Activated CD4-positive, alpha-beta T cell treated with anti-CD3 and anti-CD28 coated beads, Interleukin-2, amount 50 U/mL, for 4 hours (primary cell): Measurements from ENCODE around the gene PTK7.
A peak's percentile ranks its signal among the peaks of the same experiment; 100 is the strongest.

ENCODE experiments used
- DNase-seq, 2 experiments: peaks; one replicate each; pipeline ENCODE4 v3.0.0-alpha.2; 2020

The PTK7 gene

GRCh38 chr6:43146709-43147688 is 70.9 kb downstream of the PTK7 start:
- DNase-seq, result no peak

DNA sequence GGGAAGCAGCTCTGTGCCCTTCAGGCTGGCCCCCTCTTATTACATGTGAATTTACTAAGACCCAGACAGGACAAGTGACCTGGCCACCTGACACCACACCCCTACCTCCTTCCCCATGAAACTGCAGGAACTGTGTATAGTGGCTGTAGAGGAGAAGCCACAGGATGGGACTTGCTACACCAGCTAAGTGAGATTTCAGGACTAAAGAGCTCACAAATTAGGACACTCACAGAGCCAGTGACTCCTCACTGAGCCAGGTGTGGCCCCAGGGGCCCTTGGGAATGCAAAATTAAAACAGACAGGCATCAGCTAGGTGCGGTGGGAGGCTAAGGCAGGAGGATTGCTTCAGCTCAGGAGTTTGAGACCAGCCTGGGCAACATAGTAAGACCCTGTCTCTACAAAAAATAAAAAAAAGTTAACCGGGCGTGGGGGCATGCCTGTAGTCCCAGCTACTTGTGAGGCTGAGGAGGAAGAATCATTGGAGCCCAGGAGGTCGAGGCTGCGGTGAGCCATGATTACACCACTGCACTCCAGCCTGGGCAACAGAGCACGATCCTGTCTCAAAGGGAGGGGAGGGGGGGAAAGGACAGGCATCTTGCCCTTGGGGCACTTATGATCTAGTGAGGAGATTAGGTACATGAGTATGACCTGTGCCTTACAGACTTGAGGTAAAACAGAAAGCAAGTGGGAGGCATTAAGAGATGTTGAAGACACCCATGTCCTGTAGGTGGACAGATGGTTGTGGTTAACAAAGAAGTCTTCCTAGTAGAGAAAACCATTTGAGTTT is 71.8 kb downstream of the PTK7 start:
- DNase-seq, result no peak

DNA sequence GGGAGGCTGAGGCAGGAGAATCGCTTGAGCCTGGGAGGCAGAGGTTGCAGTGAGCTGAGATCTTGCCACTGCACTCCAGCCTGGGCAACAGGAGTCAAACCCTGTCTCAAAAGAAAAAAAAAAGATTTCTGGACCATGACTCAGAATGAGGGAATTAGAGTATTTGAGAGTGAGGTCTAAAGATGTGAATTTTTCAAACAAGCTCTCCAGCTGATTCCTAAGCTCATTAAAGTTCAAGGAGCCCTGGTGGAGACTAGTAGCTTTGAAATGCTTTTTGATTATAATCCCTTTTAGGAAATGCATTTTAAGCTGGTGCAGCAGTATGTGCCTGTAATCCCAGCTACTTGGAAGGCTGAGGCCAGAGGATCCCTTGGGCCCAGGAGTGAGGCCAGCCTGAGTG is 73.2 kb downstream of the PTK7 start:
- no peak for DNase-seq

DNA sequence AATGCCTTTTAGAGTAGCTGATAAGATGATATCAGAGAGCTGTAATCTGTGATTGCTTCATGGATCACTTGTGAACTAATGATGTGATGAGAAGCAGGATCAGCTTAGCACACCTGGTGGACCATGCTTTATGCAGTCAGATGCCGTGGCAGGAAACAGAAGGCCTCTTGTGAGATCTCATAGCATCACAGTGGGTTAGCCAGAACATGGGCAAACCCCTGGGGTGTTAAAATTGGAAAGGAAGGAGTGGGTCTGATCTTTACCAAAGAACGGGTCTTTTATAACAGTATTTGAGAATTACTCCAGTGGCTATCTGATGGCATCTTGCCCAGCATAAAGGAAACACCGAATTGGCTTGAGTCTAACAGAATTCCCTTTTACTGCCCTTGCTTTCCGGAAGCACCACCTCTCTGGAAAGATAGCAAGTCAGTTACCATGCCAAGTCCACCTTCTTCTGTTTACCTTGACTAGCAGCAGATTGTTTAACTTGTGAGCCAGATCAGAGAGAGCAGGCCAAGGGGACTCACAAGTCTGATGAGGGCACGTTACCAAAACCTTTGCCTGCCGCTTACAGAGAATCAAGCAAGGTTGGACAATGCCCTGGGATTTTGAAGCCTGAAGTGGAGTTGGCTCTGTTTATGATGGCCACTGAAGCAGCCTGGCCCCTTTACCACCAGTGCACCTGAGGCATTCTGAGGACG is 74.1 kb downstream of the PTK7 start:
- DNase-seq, result no peak

GRCh38 chr6:43159599-43159998 is 83.5 kb downstream of the PTK7 start:
- DNase-seq, result no peak

GRCh38 chr6:43163899-43164298 is 87.8 kb downstream of the PTK7 start:
- DNase-seq, result no peak

DNA sequence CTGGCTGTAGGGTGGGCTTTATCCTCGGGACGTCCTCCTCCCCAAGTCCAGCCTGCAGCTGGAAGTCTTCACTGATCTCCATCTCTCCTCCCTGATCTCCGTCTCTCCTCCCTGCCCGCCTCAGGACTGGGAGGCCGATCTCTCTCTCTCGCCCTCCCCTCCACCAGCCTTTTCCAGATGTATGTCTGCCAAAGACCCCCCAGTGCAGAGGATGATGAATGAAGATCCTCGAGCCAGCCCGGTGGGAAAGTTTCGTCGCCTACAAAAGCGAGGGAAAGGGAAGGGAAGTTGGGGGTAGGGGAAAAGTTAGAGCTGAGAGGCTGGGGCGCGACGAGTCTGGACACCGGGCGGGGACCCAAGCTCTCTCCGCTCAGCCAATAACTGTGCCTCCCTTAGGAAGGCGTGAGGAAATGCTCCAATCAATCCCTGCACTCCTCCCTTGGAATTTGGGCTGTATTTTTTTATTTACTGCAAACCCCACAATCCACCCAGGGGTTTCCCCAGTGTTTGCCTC is 94.4 kb downstream of the PTK7 start:
- DNase-seq, result no peak

DNA sequence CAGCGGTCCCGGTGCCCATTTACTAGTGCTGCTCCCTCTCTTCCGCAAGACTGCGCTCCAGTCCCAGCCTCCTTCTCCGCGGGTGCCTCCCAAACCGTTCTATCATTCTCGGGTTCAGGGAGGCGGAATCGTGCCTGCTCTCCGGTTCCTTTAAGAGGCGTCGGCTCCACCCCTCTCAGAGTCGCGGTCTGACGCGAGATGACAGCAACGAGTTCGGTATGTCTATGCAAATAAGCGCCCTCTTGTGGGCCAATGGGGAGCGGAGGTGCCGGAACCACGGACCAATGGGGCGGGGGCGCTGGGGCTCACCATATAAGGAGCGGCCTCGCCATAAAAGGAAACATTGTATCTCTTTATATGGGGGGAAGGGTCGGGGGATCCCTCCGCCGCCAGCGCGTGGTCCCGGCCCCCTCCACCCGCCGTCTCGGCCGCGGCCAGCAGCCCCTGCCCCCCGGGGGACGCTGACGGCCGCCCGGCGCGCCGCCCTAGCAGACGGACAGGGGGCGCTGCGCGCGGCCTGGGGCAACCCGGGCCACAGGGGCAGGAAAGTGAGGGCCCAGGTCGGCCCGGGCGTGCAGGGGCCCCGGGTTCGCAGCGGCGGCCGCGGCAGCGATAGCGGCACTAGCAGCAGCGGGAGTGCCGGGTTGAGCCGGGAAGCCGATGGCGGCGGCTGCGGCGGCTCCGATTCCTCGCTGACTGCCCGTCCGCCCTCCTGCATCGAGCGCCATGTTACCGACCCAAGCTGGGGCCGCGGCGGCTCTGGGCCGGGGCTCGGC is 95.0 kb downstream of the PTK7 start, which contains the start of gene SRF:
Gene SRF (plus strand): TSS at position 339 of the 776 bp plus-strand sequence. CDS start 388 bp downstream, at position 727.
- peak; percentile 99 for DNase-seq

GRCh38 chr6:43171707-43172103 is 95.6 kb downstream of the PTK7 start:
- DNase-seq, result peak; percentile 13 to 17

DNA sequence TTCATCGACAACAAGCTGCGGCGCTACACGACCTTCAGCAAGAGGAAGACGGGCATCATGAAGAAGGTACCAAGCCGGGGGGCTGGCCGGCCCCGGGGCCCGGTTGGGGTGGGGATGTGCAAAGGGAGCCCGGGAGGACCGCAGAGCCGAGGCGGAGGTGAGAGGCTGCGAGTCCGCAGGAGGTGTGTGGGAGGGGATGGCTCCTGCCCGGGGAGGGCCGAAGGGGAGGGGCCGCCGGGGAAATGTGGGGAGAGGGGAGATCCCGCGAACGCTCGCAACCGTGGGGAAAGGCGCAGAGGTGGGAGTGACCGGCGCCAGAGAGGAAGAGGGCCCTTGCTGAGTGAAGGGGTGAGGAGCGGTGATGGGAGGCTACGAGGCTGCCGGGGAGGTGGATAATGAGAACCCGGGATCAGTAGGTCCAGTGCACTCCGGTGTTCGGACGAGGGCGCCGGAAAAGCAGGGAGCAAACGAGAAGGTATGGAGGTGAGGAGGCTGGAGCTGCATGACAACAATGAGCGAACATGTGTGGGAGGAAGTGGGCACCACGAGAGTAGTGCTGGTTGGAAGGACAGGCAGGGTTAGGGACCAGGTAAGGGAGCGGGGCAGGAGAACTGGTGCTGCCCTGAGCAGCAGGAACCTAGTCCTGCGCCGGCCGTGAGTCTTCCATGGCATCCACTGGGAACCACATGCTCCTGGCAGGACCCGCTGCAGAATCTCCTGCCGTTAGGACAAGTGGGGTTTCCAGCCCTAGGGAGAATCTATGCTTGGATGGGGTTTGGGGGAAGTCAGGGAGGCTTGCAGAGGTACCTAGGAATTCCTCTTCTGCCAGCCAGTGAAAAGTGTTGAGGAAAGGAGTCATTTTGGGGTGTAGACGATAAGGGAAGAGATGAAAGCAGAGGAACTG is 96.2 kb downstream of the PTK7 start:
- peak; percentile 31 to 42 for DNase-seq

DNA sequence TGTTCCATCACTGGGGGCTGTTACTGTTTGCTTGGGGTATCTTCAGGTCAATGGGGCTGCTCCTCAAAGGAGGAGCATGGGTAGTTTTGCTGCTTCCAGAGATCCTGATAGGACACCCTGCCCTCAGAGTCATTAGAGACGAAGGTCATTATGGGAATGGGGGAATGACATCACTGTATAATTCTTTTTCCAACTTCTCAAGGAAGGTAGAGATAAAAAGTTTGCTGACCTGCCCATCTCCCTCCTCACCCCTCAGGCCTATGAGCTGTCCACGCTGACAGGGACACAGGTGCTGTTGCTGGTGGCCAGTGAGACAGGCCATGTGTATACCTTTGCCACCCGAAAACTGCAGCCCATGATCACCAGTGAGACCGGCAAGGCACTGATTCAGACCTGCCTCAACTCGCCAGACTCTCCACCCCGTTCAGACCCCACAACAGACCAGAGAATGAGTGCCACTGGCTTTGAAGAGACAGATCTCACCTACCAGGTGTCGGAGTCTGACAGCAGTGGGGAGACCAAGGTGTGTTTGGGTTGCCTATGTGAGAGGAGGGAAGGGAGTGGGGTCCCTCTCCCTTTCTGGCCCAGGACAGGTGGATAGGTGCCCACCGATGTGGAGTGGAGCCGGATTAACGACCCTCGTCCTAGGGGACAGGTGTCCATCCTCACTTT is 97.6 kb downstream of the PTK7 start:
- no peak for DNase-seq

- DNase-seq, result peak; percentile 93 to 94
Measured at GRCh38 chr6:43174263-43175112, 98.4 kb downstream of the PTK7 start.

GRCh38 chr6:43175676-43176422 is 99.7 kb downstream of the PTK7 start:
- DNase-seq, result no peak

GRCh38 chr6:43176423-43176786 is 100.3 kb downstream of the PTK7 start:
- DNase-seq, result no peak

DNA sequence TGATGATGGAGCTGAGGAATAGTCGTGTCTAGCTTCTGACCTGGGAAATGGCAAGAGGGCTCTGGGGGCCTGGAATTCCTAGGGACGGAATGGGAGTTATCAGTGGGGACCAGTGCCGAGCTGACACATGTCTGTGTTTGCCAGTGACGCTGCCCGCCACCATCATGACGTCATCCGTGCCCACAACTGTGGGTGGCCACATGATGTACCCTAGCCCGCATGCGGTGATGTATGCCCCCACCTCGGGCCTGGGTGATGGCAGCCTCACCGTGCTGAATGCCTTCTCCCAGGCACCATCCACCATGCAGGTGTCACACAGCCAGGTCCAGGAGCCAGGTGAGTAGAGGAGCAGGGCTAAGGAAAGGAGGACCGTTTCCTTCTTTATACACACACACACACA is 102.0 kb downstream of the PTK7 start:
- DNase-seq, result no peak

DNA sequence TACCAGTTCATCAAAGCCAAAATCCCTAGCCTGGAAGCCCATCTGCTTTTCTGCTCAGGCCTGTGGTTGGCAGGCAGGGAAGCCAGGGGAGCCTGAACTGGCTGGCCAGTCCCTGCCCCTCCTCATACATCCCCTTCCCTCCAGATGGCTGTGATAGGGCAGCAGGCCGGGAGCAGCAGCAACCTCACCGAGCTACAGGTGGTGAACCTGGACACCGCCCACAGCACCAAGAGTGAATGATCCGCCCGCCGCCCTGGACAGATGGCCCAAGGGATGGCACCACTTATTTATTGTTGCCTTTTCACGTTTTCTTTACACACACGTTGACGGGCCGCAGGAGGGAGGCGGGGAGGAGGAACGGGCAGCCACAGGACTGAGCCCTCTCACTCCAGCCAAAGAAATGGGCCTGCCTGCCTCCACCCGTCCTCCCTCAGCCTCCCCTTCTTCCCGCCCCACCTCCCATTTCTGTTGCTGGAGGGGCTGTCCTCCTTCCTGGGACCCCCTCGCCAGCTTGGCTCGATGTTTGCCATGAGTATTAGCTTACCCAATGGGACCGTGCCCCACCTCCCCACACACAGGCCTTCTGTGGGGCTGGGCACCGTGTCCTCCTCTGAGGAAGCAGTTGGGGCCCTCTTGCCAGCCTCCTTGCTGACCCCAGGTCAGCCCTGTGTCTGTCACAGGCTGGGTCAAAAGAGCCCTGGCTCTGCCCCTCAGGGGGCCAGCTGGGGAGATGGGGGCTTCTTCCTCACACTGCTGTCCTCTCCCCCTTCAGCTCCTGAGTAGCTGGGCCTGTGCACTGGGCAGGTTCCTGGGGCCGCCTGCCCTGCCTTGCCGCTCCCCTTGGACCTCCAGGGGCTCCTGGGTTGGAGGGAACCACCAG is 103.1 kb downstream of the PTK7 start:
- no peak for DNase-seq

DNA sequence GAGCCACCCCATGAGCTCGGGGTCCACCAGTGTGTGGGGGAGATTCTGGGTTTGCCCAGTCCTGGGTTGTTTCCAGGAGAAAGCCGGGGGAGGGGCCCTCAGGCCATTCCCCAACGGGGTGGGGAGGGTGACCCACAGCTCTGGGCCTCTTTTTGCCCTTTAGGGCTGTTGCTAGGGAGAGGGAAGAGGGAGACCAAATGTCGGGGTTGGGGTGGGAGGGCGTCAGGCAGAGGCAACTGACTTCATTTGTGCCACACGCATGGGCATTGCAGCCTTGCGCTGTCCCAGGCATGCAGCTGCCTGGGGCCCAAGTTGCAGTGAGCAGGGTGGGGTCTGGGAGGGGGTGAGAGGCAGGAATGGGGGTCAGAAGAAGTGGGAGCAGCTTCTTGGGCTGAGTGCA is 103.9 kb downstream of the PTK7 start:
- no peak for DNase-seq

DNA sequence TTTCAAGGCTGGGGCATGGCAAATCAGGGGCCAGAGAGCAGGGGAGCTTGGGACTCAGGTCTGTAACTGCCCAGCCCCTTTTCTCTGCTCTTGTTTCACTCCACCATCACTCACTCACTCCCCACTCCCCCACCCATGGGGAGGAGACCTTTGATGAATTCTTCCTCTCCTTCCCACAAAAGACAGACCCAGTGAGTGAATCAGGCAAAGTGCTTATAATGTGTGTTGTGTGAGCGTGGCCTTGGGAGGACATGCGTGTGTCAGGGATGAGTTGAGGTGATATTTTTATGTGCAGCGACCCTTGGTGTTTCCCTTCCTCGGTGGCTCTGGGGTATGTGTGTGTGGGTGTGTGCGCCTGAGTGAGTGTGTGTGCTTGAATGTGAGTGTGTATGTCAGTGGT is 104.9 kb downstream of the PTK7 start:
- no peak for DNase-seq
